BE2C (cell line): ENCODE data around the gene MYCN.
"Not testable (repeated sequence)": the region's sequence is repeated elsewhere in the genome, so short reads cannot be mapped to it uniquely, and the experiment has no call there.

Experiments used
- DNase-seq: peaks from one replicate; pipeline ENCODE4 v3.0.0-alpha.2; 2020
- H3K27me3 ChIP-seq: fragments of 250-450 bp; sonication (Bioruptor Pico); 2 replicates; pipeline ENCODE4 v1.5.1; 2020; ENCODE audit warnings: mild to moderate bottlenecking
- H3K36me3 ChIP-seq: fragments of 250-450 bp; sonication (Bioruptor Pico); 2 replicates; pipeline ENCODE4 v1.5.1; 2020; ENCODE audit warnings: mild to moderate bottlenecking
- H3K4me1 ChIP-seq: fragments of 250-450 bp; sonication (Bioruptor Pico); 2 replicates; pipeline ENCODE4 v1.5.1; 2020
- H3K4me3 ChIP-seq: 2 replicates; pipeline ENCODE4 v1.5.1; 2011; ENCODE audit warnings: low read depth, low read length
- H3K9me3 ChIP-seq: fragments of 250-450 bp; sonication (Bioruptor Pico); 2 replicates; pipeline ENCODE4 v1.5.1; 2020
- CTCF ChIP-seq: IDR thresholded peaks from 2 replicates; pipeline ENCODE4 v1.5.1; 2012; ENCODE audit warnings: mild to moderate bottlenecking, low read depth, low read length

Gene MYCN

GRCh38 chr2:15959331-15960153 lies 19.2 kb downstream of the MYCN start:
- Histone ChIP-seq H3K9me3 (peaks cover 21% of the 10 kb centered on the region), H3K27me3 (no peaks in the 10 kb centered on the region), H3K4me1 (peaks cover under 1% of the 10 kb centered on the region), H3K4me3 (no peak overlapping the region), H3K36me3 (no peaks in the 10 kb centered on the region)
- DNase-seq, result peak; percentile 99
- no peak for TF ChIP-seq CTCF

GRCh38 chr2:15960154-15960520 lies 19.8 kb downstream of the MYCN start:
- H3K27me3 ChIP-seq, H3K4me3 ChIP-seq, H3K36me3 ChIP-seq, H3K4me1 ChIP-seq: not testable (repeated sequence)
- peaks cover 19% of the 10 kb centered on the region for H3K9me3 ChIP-seq
- DNase-seq, result peak; percentile 92

- H3K27me3 ChIP-seq, result not testable (repeated sequence)
- DNase-seq, result peak; percentile 91
These were observed 23.0 kb downstream of the MYCN start for GRCh38 chr2:15963109-15963976.

GRCh38 chr2:15963977-15964670 lies 23.8 kb downstream of the MYCN start:
- no peaks in the 10 kb centered on the region for H3K4me1 ChIP-seq

More at GRCh38 chr2:15963109-15963976, 23.0 kb downstream of the MYCN start:
- not testable (repeated sequence) for H3K4me1 ChIP-seq, H3K4me3 ChIP-seq, H3K36me3 ChIP-seq
- peaks cover 14% of the 10 kb centered on the region for H3K9me3 ChIP-seq

GRCh38 chr2:15964936-15965563 lies 24.7 kb downstream of the MYCN start:
- Histone ChIP-seq H3K36me3 (no peaks in the 10 kb centered on the region), H3K27me3 (no peaks in the 10 kb centered on the region), H3K4me1 (no peaks in the 10 kb centered on the region), H3K4me3 (no peak overlapping the region), H3K9me3 (peaks cover 14% of the 10 kb centered on the region)
- peak; percentile 100 for DNase-seq
- TF ChIP-seq CTCF, result no peak

More at GRCh38 chr2:15963977-15964670, 23.8 kb downstream of the MYCN start:
- Histone ChIP-seq H3K9me3 (peaks cover 14% of the 10 kb centered on the region), H3K27me3 (no peaks in the 10 kb centered on the region), H3K4me3 (no peak overlapping the region), H3K36me3 (no peaks in the 10 kb centered on the region)
- TF ChIP-seq CTCF, result no peak
- DNase-seq, result peak; percentile 98

GRCh38 chr2:15965564-15966019 lies 25.2 kb downstream of the MYCN start:
- H3K4me3 ChIP-seq, result no peak overlapping the region
- H3K36me3 ChIP-seq, result no peaks in the 10 kb centered on the region
- TF ChIP-seq CTCF, result no peak
- peaks cover under 1% of the 10 kb centered on the region; the same call in 1 of the 2 replicates for H3K27me3 ChIP-seq
- peaks cover 16% of the 10 kb centered on the region for H3K9me3 ChIP-seq
- peak; percentile 100 for DNase-seq
- H3K4me1 ChIP-seq, result peaks cover under 1% of the 10 kb centered on the region; the same call in 1 of the 2 replicates
